SU-DHL-6 (cell line): ENCODE measurements around the gene REXO5.

ENCODE experiments used
- CTCF ChIP-seq: fragments of 200-600 bp; sonication (generic); IDR thresholded peaks from one replicate; pipeline ENCODE4 v1.5.1; 2017; ENCODE audit warnings: antibody characterized with exemption, mild to moderate bottlenecking, low read length, moderate library complexity; ENCODE audit not compliant: insufficient read depth, poor library complexity, severe bottlenecking
- EZH2phosphoT487 ChIP-seq: fragments of 200-600 bp; sonication (generic), shearing (Covaris generic); conservative IDR thresholded peaks from 2 replicates; pipeline ENCODE4 v1.6.1; 2018; ENCODE audit warnings: mild to moderate bottlenecking, antibody characterized with exemption, low read length, moderate library complexity, mixed read lengths

- TF ChIP-seq CTCF: no peak
- no peak for TF ChIP-seq EZH2phosphoT487
Observed at GRCh38 chr16:20894388-20894787, 88.1 kb downstream of the REXO5 start.
